Measurements from ENCODE around the gene TOM1L2.

TOM1L2 gene

DNA sequence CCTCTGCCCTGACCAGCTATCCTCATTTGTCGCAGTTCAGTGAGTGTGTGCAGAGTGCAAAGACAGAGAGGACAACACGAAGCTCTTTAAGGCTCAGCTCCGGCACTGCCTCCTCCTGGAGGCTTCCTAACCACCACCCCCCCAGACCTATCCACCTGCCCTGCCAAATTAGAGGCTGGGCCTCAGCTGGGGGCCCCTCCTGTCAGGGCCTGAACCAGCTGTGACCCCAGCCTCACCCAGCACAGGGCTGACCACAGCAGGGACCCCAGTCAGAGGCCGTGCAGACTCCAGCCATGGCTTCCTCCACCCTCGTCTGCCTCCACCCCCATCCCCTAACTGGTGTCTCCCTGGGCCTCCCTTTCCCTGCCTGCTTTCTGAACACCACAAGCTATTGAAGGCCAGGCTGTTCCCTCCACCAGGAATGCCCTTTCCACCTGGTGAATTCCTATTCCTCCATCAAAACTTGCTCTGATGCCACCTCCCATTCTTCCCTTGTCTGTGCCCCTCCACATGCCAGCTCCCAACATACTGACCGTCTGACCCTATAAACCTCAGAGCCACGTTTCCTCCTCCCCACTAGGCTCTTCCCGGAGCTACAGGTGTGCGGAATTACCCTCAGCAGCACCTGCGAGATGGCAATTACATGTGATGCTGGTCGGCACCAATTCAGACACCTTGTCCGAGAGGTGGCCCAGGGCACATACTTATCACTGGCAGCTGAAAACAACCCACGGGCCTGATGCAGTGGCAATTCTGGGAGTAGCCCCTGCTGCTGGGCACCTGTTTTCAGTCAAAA, 144.2 kb downstream of the TOM1L2 start:
- no peak for DNase-seq

DNA sequence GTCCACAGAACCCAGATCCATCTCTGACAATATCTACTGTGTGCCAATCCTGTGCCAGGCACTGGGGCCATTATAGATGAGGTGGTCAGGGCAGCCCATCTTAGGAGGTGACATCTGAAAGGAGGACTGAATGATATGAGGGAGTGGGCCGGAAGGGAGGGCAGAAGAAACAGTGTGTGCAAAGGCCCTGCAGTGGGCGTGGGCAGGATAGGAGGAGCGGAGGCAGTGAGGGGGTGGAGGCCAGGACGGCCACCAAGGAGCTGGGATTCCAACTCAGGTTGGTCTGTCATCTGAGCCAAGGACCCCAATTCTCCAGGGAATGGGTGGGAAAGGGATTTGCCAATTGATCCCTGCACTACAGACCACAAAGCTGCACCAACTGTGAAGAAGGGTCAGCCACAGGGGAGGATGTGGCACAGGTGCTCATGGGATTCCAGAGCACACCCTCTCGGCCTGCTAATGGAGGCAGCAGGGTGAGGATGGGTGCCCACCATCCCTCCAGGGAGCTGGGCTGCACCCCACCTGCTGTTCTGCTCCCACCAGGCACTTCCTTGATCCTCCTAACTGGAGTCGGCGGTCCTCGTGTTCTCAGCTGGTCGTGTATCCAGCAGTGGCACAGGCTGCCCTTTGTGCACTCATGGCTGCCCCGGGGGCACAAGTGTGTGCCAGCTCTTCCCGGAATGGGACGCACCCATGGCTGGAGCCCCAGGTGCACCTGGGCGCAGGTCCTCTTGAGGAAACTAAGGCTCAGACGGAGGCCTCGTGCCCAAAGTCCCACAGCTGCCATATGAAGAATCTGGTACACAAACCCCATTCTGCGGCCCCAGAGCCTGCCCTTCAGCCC, 145.0 kb downstream of the TOM1L2 start:
- DNase-seq, result no peak

DNA sequence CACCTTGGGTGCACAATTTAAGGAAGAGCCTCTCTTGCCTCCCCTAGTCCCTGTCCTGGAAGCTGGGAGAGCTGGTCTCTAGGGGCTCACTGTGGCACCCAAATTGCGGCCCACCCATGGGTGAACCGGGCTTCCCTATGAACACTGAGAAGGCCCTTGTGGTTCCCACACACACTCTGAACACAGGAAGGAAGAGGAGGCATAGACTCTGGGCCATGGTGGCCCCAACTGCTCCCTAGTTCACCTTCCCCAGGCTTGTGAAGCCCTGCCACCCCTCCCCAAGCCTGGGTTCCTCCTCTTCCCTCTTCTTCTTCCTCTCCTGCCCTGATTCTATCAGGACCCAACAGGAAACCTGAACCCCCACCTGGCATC, 145.9 kb downstream of the TOM1L2 start:
- no peak for DNase-seq

GRCh38 chr17:17824783-17825614, 147.2 kb downstream of the TOM1L2 start:
- DNase-seq, result no peak

DNA sequence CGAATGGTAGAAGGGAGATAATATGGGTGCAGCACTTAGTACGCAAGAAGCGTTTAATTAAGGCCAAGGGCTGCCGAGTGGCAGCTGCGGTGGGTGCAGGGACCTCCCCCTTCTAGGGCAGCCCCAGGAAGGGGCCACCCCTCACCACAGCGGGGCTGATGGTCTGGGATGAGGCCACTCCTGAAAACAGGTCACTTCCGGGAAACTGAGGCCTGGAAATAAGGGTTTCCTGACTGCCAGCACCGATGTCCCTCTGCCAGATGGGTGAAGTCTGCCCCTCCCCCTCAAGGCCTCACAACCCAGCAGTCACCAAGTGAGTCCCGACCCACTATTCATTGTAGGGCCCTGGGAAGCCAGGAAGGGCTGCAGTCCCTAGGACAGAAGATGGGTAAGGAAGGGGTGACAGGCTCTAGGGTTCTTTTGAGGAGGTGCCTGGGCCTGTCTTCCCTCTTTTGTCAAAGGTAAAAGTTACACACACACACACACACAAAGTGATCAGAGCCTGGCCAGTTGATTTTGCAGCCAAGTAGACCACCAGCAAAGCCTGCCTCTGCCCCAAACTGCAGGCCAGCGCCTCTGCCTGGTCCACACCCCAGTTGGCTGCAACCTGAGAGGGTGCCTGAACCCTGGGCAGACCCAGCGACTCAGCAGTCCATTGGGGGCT, 147.9 kb downstream of the TOM1L2 start:
- DNase-seq, result peak; percentile 60

GRCh38 chr17:17823433-17824118, 148.6 kb downstream of the TOM1L2 start:
- peak; percentile 82 for DNase-seq

DNA sequence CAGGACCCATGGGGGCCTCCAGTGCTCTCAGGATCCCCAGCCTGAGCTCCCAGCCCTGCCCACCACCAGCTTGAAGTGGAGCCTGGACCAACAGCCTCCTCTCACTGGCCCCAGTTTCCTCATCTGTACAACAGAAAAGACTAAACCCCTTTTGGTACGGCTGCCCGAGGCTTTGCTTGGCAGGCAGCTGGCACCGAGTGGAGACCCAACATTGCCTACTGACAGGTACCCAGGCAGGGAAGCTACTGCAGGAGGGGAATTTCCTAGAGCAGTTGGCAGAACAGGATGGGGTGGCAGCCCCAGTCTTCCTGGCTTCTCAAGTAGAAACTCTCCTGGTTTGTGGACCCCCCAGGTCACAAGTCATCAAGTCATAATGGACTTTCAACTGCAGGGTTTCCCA, 149.6 kb downstream of the TOM1L2 start:
- no peak for DNase-seq

GRCh38 chr17:17822189-17822588, 150.0 kb downstream of the TOM1L2 start:
- no peak for DNase-seq

GRCh38 chr17:17820463-17821158, 151.6 kb downstream of the TOM1L2 start:
- no peak for DNase-seq

GRCh38 chr17:17820046-17820445, 152.2 kb downstream of the TOM1L2 start:
- no peak for DNase-seq

DNA sequence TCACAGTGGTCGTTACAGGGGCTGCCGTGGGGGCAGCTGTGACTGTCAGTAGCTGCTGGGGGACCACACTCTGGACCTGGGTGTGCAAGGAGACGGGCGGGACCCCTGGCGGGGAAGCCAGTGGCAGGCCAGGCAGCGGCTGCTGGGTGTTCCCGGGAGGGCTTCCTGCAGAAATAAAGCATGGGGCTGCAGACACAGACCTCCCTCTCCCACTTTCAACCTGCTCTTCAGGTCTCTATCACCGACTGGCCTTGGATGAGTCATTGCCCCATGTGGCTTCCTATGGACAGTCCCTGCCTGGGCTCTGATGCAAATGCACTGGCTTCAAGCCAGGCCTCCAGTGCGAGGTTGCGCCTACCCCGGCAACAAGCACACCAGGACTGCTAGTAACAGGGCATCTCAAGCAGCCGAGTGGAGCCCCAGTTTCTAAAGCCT, 152.6 kb downstream of the TOM1L2 start:
- DNase-seq, result peak; percentile 86

GRCh38 chr17:17819111-17819510, 153.1 kb downstream of the TOM1L2 start:
- DNase-seq, result no peak

DNA sequence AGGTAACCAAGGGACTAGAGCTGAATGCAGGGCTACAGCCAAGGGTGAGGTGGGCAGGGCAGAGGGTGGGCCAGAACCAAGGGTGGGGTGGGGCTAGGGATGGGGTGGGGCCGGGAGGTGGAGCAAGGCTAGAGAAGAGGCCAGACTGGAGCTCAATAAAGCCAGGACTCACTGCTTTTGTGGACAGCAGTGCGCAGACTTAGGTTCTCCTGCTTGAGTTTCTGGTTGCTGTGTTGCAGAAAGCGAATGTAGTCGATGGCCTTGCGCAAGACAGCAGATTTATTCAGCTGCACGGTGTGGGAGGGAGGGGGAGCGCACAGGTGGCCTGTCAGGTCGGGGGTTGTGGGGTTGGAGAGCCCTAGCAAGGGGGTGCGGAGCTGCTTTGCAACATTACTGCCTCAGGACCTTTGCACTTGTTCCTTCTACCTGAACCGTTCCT, 154.1 kb downstream of the TOM1L2 start:
- no peak for DNase-seq

GRCh38 chr17:17817552-17817947, 154.7 kb downstream of the TOM1L2 start:
- DNase-seq, result no peak

DNA sequence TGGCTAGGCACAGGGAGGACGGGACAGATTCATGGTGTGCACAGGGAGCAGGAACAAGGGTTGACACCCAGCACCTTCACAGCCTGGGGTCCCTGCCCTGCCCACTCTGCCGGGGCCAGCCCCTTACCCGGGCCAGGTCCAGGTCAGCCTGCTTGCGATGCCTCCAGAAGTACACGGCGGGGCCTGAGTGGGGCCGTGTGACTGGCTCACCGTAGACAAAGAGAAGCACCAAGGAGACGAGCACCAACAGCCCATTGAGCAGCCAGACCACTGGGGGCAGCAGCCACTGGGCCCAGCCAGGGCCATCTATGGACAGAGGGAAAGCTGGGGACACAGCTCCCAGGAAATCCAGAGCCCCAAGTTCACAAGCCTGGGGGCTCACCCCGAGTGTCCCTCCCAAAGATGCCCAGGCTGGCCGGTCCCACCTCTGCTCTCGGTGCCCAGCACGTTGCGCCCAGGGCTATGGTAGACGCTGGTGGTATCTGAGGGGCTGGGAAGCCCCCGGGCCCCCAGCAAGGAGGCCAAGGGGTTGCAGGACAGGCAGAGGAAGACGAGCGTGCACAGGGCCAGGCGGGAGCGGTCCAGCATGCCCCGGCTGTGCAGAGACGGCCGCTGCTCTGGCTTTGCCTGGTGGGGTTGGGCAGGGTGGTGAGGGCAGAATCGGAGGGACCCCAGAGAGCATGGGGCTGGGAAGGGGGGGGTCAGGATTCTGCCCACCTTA, 155.2 kb downstream of the TOM1L2 start:
- DNase-seq, result no peak

DNA sequence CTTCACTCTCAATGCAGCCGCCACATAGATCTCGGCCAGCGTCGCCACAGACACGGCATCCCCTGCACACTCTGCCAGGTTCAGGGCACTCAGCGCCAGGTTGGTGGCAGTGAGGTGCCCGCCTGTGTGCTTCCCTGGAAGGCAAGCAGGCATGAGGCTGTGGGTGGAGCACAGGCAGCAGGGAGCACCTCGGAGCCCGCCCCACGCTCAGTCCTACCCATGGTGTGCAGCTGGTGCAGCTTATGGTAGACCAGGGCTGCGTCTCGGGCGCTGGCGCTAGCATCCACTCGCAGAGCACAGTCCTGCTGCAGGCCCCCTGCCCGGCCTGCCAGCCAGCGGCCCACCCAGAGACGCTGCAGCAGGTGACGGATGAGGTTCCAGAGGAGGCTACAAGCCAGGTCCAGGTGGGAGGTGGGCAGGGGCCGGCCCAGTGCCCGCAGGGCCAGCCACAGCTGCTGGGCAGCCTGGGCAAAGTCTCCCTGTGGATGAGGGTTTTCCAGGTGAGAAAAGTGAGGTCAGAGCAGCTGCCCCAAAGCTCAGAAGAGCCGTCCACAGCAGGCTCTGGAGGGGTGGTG, 155.9 kb downstream of the TOM1L2 start:
- no peak for DNase-seq

GRCh38 chr17:17815436-17816200, 156.6 kb downstream of the TOM1L2 start:
- no peak for DNase-seq

- no peak for DNase-seq
These were observed 157.2 kb downstream of the TOM1L2 start for GRCh38 chr17:17815062-17815406.

All from stimulated activated CD8-positive, alpha-beta memory T cell treated with anti-CD3 and anti-CD28 coated beads, Interleukin-4, amount 100 ng/mL, for 48 hours (primary cell).